Occipital lobe (tissue), 2 donors: Measurements from ENCODE around the gene SPATA17. TPM values are rescaled to one million over a fixed set of nuclear protein-coding genes. Genes with fewer than 3 reads are reported as not detected.

ENCODE experiments used
- DNase-seq: peaks from one replicate; lab custom pipeline; 2025; lab: John Stamatoyannopoulos, UW
- total RNA-seq: library from RNA; depleted of rRNA; stranded (reverse); fragments of >200 nt; gene quantifications from one replicate; pipeline ENCODE4 v1.2.3, GENCODE V29; 2014

The SPATA17 gene
- total RNA-seq, 1 donor from 2014 or later, result 4.7 TPM

DNA sequence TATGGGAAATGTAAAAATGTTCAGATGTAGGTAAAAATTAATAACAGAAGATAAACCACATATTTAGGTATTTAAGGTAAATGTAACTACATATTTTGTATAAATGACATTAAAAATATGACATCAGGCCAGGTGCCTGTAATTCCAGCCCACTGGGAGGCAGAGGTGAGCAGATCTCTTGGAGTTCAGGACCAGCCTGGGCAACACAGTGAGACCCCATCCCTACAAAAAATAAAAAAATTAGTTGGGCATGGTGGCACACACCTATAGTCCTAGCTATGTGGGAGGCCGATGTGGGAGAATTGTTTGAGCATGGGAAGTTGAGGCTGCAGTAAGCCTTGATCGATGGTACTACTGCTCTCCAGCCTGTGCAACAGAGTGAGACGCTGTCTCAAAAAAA lies 216.5 kb downstream of the SPATA17 start:
- DNase-seq, result no peak

DNA sequence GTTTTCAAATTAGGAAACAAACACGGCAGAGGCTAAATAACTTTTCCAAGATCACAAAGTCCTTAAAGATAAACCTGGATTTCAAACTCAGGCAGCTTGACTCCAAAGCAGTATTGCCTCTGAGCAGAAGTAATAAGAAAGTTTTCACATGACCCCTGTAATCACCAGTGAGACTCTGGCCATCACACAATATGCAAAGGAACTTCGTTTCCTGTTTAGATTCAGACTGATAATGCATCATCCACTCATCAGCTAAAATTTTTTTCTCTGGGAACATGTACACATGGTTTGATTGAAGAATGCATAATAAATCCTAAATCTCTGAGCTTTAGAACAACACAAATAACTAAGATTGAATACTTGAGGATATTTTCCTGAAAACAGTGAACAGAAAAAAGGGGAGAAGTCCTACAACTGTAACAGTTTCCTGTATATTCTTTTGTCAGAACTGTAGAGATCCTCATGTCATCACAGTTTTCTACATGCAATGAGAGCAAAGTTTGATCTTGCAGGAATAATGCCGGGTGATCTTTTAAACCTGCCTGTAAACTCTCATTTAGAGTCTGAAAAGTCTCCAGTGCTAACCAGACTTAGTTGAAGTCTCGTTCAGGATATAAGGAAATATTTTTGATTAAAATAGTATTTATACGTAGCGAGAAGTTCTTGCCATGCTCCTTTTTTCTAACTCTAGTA lies 225.3 kb downstream of the SPATA17 start:
- no peak for DNase-seq

DNA sequence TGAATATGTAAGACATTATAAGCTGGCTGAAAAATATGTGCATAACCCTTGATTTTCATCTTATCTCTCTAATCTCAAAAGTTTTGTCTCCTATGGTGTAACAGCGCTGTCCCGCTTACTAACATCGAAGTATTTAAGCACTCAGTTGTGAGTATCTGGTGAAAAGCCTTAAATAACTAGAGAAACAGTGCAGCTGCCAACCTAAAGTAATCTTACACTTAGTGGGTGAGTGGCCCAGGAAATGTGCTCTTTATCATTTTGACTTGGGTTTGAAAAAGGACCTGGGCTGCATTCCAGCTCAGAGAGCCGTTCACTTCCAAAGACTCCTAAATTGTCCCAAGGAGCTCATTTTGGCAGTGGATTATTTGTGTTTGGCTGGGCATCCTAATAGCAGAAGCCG lies 225.9 kb downstream of the SPATA17 start:
- no peak for DNase-seq

DNA sequence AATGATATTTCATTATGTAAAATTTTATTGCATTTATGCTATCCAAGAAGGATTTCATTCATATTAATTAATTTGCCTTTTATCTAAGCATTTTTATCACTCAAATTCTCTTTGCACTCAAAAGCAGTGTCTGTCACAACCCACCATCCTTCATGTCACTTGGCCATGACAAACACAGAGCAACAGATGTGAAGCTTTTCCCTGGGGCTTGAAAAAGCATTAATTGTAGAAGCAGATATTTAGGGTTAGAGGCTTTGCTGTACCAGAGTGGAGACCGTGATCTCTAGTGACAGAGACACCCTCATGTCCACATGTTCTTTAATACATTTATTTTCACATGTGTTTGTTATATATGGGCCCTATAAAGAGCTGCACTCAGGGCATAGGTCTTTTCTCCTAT lies 230.5 kb downstream of the SPATA17 start:
- no peak for DNase-seq

DNA sequence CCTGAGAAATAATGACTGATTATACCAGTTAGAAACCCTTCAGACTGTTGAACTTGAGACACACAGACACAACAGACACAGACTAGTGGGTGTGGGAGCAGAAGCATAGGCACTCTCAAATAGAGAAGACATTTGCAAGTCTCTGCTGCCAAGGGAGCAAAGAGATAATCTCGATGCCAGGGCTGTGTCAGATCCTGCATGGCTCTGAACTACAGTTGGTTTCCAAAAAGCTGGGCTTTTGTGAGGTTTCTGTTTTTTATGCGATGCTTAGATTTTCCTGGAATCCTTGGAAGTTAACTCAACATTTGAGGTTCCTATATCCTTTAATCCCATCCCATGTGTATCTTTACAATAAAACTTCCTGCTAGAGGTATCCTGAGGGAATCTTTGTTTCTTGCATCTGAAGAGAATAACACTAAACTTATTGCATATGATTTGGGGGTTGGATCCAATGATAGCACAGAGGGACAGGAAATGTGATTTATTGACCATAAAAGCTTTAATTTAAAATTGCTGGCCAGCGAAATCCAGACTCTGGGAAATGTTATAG lies 236.4 kb downstream of the SPATA17 start:
- no peak for DNase-seq

DNA sequence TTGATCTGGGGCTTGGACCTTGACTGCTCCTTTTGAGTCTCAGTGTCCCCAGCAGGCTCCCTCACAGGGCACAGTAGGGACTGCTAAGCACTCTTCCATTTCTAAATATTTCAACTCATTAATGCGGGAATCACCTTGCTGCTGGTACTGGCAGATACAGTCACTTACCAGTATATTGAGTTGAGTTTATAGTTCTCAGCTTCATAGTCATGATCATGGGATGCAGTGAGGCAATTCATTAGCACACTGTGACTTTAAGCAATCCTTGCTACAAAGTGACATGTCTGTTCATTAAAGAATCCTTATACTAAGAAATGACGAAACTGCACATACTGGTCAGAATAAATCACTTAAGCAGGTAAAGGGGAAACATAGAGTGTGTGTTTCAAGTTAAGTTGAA lies 240.8 kb downstream of the SPATA17 start:
- no peak for DNase-seq

DNA sequence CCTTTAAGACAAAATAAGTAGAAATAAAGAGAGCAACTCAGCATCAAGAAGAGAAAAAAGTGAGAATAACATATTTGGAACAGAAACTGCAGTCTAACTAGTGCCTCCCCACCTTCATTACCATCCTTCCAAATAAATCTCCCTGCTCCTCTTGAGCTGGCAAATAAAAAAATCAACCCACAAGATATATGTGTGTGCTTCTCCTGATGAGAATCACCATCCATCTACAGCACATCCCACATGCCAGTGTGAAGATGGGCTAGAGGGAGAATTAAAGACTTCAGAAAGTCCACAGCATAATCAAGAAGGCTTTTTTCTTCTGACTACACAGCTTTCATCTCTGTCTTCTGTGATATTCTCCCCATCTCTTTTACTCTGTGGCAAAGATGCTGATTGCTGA lies 244.1 kb downstream of the SPATA17 start:
- DNase-seq, result no peak

DNA sequence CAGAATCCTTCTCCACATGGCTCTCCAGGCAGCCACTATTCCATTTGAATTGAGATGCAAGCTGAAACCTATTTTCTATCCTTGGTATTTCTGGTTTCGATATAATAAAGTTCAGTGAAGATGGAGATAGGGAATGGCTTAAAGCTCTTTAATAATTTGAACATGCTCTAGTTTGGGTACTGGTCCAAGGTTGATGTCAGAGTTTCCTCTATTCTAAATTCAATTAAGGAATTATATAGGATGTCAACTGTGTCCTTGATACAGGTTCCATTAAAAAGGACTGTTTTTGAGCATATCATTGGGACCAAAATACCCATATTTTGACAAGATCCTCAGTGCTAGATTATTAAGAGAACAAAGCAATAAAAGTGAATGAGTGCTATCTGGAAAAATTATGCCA lies 245.3 kb downstream of the SPATA17 start:
- DNase-seq, result no peak

DNA sequence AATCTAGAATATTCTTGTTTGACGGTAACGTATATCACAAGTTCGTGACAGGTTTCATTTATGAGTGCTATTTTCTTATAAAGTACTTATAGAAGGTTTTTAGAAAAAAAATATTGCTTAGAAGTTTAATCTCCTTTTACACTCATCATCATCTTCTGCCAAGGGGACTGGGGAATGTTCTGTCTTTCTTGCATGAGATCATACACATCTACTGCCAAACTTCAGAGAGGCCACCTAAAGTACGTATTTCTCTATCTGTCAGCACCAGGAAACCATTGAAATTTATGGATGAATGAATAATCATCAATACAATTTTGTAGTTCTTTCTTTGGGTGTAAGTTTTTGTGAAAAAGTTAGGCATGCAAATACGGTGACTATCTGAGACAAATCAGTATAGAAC lies 245.8 kb downstream of the SPATA17 start:
- no peak for DNase-seq

DNA sequence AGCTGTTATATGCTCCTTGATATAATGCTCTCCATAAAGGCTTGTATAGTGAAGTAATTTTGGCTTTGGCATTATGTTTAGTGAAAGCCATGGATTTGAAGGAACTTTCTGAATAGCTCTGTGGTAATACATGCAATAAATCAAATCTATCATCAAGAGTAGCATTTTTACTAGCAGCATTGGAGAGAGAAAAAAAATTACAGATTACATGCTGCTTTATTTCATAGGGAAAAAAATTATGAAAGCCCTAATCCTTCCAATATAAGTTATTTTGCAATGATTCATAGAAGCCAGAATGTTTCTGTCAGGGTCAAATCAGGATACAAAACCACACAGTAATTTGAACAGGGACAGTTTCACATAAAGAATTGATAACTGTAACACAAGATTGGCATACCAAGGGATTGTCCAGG lies 250.0 kb downstream of the SPATA17 start:
- no peak for DNase-seq

DNA sequence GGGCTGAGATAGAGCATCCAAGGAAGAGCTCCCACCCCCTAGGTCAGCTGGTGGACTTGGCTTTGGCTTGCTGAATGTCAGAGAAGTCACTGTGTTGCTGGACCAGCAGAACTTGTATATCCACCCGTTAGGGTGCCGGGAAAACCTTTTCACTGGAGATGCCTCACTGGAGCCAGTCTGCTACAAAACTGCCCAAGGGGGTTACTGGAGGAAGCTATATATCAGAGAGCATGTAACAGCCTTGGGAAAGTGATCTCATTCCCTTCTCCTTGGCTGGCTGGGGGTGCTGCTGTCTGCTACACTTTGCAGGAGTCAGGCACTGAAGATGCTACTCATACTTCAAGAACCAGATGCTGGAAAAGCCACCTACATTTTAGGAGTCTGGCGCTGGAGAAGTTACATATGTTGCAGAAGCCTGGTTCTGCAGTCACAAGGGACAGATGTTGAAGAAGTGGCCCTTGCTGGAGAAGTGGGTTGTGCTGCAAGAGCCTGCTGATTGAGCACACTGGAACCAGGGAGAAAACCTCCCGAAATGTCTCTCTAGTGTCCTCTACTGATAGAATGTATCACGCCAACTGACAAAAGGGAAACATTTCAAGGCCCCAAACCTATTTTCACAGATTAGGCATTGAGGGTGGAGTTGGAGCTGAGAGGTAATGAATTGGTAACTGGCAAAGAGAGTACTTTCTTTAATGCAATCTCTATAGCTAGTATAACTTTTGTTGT lies 250.6 kb downstream of the SPATA17 start:
- no peak for DNase-seq

DNA sequence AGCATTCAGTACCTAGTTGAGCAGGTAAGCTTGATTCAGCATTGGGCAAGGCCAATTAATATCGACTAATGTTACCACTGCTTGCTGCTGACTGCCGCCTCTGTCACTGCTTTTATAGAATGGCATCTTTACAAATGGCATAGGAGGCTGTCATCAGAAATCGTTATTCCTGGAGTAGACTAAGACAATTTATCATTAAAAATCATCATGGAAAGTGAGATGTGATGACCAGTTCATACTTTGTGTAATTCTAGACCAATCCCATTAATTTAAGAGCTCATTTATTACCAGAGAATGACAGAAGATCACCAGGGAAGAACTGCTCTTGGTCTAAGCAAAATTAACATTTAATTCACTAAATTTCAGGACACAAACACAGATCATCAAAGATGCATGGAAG lies 254.0 kb downstream of the SPATA17 start:
- DNase-seq, result no peak

DNA sequence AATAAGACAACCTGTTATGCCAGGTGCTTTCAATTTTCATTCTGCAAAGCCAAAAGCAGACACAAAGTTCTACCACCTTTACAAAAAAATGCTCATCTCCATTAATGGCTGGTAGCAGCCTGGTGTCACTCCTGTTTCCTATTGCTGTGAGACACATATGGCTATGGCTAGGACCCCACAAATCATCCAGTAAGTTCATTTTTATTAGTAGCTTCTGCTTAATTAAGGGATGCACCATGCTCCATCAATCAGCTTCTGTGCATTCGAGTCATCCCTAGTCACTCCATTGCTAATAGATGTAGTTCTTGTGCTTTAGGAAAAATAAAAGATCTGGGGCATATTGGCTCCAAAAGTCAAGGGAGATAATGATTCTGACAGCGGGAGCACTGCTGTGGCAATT lies 257.2 kb downstream of the SPATA17 start:
- DNase-seq, result no peak

DNA sequence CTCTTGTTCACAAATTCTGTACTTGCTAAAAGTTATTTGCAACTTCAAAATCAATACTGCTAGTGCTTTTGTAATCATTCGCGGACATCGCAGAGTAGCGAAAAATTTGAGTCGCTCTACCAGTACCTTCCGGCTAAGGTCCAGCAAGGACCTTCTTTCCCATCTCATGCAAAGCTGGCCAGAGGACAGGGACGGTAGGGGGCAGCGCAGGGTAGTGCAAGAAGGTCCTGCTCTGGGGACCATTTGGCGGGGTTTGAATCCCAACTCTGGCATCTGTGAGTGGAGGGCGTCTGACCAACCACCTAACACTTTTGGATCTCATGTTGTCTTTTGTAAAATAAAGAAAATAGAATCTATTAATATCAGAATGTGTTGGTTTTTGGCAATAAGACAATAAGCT lies 258.3 kb downstream of the SPATA17 start:
- no peak for DNase-seq

DNA sequence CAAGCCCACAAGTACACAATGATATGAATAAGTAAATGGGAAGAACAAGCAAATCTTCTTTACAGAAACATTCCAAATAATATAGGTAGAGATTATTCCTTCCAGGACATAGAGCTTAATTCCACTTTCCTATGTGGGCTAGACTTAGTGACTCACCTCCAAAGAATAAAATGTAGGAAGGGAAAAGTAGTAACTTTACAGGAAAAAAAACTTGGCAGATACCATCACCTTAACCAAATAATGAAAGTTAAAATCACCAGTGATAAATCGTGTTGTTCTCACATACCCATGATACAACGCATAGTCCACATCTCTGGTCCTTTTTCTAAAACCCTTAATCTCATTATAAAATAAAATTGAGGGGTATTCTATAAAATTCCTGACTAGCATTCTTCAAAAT lies 260.8 kb downstream of the SPATA17 start:
- no peak for DNase-seq

DNA sequence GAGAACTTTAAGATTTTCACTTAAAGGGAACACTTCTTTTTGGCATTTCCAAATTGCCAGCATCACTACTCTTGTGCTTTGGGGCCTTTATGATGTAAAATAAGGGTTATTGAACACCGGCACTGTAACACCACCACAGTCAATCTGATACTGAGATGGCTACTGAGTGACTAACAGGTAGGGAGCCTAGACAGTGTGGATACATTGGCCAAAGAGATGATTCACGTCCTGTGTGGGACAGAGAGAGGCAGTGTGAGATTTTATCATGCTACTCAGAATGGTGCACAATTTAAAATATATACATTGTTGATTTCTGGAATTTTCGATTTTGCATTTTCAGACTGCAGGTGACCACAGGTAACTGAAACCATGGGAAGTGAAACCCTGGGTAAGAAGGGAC lies 261.6 kb downstream of the SPATA17 start:
- no peak for DNase-seq

DNA sequence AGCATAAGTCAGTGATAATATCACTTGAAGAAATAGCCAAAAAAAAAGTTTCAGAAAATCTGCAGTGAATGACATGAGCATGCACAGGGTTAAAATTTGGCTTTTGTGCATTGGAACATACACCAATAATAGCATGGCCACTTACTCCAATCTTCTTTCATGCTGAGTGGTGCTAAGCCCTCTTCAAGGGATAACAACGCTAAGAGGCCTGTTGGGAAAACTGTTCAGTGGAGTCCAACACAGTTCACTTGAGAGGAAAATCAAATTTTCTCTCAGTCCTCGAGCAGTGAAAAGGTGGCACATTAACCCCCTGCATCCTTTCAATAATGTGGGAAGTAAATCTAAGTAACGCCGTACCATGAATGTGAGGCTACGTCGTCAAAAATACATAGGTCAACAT lies 264.7 kb downstream of the SPATA17 start:
- no peak for DNase-seq

DNA sequence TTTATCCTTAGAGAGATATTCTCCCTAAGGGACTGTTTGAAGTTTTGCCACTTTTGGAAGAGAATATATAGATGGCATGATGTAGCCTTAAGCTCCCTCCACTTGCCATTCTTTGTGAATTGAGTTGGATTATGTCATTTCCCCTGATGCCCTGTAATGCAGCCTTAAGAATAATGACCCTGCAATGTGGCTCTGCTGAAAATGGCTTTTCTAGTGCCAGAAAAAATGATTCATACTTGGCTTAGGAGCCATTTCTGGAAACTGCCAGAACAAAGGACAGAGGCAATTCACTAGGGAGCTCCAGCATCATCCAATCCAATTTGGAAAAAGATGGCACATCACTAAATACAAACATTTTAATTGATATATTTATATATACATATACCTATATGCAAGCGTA lies 265.3 kb downstream of the SPATA17 start:
- DNase-seq, result no peak

DNA sequence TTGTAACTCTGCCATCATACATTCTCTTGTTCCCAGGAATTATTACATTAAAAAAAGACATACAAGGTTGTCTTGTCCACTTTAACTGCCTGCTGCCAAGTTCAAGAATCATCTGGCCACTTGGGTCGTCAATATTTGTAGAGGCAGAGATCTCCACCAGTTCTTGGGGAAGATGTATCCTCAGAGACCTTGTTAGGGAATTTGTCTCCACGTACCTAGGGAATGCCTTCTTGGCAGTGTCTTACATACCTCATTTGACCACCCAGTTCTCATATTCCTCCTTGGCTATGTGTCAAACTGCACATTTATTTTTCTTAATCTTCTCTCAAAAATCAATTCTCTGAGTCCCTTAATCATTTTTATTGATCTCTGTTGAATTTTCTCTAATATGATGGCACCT lies 266.0 kb downstream of the SPATA17 start:
- no peak for DNase-seq

DNA sequence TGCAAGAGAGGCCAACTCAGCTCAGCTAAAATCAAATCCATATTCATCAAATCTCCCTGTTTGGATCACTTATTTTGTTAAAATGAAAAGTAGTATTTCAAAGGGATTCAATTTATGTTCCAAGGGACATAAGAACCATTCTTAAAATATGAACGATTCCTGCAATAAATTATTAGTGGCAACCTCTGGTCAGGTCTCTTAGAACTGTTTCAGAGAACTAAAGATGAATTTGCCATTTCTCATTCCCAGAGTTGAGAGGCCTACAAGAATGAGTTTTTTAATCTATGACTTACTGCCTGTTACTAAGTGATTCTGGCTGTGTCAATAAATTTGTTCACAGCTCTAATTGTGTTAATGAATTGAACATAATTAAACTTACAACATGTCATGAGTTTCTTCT lies 268.5 kb downstream of the SPATA17 start:
- DNase-seq, result no peak

DNA sequence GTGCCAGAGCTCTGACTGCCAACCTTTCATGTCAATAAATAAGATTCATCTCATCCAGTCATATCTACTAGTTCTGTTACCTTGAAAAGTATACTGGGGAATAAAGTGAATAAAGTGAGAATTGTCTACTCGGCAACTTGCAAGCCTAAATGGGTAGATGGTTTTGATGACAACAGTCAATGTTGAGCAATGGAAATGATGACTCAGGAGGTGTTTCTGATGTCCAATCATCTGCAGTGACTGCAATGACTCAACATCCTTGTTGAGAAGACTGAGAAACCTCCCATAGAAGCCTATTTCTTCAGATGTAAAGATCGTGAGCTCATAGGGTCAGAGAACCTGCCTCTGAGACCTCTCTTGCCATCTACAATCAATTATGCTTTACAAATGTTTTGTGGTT lies 276.4 kb downstream of the SPATA17 start:
- no peak for DNase-seq

DNA sequence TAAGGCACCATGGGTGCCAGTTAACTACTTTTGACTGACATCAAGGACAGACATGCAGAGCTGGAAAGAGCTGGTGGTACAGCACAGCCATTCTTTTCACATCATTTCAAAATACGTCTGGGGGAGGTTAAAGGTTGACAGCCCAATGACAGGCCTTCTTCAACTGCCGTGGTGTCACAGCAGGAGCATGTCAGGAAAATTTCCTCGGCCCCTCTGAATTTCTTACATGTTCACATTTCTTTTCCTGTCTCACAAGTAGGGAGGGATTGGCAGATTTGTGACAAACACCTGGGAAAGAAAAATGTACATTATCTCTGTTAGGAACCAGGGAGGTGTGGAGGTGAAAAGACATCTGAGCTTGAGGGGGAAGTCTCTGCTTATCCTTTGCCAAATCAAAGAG lies 279.1 kb downstream of the SPATA17 start:
- no peak for DNase-seq

DNA sequence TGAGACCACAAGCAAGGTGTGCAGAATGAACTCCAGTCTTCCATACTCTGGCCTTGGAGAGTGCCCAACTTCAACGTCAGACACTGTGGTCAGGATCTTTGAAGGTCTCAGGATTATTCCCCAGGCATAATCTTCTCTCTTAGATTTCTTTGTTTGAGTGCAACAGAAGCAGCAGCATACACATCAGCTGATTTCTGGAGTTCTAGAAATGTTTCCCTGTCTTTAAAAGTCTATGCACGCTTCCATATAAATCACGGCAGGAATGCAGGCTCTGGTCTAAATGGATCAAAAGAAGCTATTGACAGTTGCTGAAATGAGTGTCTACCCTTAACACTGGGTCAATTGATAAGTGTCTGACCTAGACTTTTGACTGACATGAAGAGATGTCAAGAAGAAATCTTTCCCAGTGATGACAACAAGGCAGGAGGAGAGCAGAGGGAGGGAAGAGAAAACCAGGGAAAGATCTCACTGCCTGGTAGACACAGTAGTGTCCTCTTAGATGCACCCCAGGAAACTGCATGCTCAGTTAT lies 279.7 kb downstream of the SPATA17 start:
- DNase-seq, result no peak
